Measurements from ENCODE around the gene TDRD9. TPM values are rescaled to one million over a fixed set of nuclear protein-coding genes. Genes with fewer than 3 reads are reported as not detected.

TDRD9 gene
- total RNA-seq, 2 experiments from 2014 or later, result 0.50 to 0.93 TPM

DNA sequence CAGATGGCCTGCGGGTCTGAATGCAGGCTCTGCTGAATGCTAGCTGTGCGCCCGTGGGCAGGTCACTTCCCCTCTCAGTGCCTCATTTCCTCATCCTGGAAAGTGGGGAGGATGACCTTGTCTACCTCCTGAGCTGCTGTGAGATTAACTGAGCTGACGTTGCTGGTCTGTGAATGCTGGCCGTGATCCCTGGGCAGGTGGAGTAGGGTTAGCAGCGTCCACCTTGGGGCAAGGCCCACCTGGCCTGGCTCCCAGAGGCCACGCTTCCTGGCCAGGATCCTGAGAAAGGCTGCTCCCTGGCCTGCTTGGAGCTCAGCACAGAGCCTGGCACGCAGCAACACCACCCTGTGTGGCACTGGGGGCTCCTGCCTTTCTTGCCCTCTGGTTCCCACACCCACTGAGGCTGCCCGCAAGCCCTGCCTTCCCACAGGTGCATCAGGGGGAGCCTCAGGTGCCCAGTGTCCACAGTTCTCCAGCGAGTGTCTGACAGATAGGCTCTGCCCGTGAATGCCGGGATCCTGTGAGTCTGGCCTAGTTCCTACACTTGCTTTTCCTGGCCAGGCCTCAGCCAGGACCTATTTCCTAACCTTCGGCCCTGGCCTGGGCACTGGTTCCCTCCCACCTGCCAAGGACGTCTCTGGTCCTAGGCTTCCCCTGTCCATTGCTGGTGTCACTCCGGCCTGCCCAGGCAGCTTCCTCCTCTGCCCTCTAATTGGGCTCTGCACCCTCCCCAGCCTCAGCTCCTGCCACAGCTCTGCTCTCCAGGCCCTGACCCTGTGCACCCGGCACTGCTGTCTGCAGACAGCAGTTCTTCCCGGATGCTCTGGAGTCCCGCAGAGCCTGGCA, 37.2 kb upstream of the TDRD9 start:
- ChIA-PET CTCF (interaction anchor here (2.3 kb wide), 1 partner anchor 10 kb away, joined by 8 read pairs; no protein-coding TSS in a partner anchor), POLR2A (no interaction called here)

DNA sequence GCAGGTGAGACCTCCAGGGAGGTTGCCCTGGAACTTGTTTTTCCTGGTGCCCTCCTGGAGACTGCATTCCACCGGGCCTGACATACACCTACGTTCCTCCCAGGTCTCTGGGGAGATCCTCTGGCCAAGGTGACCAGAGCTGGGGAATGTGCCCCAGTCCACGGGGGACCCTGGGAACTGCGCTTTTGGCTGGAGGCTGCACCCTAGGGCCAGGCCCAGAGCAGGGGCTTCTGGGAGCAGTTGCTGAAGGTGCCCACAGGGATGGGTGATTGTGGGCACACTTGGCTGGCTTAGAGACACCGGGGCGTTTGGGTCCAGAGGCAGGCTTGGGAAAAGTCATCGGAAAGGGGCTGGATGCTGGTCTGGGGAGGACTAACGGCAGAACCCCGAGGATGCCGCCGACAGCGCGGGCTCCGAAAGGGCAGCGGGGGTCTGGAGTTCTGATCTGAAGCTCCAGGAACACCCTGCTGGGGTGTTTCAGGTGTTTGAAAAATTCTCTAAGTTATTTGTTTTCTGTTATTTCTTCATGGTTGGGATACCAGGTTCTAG, 36.5 kb upstream of the TDRD9 start:
- ChIA-PET CTCF (interaction anchor here (2.3 kb wide), 1 partner anchor 9 kb away, joined by 8 read pairs; no protein-coding TSS in a partner anchor), POLR2A (interaction anchor here (0.7 kb wide), 1 partner anchor 23 kb away, joined by 3 read pairs; no protein-coding TSS in a partner anchor)

DNA sequence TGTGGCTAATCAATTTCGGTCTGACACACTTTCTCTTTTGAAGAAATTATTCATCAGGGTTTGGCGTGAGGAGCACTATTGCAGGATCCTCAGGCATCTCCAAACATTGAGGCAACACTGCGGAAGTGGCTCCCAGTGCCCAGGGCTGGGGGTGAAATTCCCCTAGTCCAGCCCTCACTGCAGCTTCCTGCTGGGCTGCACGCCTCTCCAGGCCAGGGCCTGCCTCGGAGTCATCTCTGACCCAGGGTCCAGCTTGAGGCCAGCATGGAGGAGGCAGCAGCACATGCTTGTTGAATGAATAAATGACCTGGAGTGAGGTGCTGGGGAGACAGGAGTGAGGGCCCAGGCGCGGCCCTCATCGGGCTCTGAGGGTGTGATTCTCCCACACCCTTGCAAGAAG, 36.0 kb upstream of the TDRD9 start:
- POLR2A ChIA-PET, result interaction anchor here (0.7 kb wide), 1 partner anchor 23 kb away, joined by 3 read pairs; no protein-coding TSS in a partner anchor
- CTCF ChIA-PET, result interaction anchor here (1.1 to 2.3 kb wide), 2 partner anchors 9 to 52 kb away, joined by 3 to 8 read pairs; no protein-coding TSS in a partner anchor

DNA sequence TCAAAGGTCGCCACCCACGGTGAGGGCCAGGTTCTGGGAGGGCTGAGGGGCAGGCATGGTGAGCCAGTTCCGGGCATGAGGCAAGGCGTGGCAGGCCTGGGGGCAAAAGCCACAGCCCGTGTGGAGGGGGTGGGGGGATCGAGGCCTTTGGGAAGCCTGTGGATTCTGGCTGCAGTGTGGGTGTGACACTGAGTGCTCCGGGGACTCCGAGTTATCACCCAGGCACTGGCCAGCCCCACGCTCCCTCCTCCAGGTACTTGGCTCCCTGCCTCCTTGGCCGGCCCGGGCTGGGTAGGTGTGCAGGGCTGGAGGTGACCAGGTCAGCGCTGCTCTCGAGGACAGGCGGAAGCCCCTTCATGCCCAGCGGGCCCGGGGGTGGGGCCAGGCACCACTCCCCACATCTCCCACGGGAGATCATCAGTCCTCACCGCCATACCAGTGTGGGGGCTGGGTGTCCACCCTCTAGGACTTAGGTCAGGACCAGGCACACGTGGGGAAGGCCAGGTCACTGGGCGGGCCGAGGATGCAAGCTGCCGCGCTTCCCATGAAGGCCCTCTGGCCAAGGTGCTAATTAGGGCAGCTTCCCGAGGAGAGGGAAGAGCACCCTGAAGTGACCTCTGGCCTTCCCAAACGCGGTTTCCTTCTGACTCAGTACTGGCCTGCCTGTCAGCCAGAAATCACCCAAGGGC, 34.1 kb upstream of the TDRD9 start:
- ChIA-PET CTCF (no interaction called here), POLR2A (no interaction called here)

DNA sequence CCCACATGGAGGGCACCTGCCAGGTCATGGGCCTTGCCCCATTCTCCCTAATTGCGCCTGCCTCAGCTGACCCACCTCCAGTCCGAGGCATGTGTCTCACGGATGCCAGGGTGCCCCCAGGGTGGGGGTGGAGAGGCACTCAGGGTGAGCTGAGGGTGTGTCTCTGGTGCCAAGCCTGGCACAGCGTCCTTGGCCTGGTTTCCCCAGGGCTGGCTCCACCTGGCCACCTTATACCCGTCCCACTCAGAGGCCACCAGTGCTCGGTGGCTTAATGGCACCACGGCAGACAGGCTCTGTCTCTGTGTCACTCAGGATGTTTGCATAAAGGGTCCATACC, 33.6 kb upstream of the TDRD9 start:
- ChIA-PET CTCF (no interaction called here), POLR2A (no interaction called here)

DNA sequence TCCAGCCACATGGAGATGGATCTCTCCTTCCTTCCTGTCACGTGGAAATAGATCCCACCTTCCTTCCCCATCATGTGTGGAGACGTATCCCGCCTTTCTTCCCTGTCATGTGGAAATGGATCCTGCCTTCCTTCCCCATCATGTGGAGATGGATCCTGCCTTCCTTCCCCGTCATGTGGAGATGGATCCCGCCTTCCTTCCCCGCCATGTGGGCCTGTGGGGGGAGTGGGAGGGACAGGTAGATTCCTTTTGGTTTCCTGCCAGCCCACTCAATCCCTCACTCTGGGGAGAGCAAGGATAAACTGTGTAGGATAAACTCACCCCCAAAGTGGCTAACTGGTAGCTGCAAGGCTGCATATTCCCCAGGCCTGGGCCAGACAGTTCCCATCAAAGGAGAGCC, 31.7 kb upstream of the TDRD9 start:
- POLR2A ChIA-PET, result no interaction called here
- CTCF ChIA-PET, result no interaction called here

DNA sequence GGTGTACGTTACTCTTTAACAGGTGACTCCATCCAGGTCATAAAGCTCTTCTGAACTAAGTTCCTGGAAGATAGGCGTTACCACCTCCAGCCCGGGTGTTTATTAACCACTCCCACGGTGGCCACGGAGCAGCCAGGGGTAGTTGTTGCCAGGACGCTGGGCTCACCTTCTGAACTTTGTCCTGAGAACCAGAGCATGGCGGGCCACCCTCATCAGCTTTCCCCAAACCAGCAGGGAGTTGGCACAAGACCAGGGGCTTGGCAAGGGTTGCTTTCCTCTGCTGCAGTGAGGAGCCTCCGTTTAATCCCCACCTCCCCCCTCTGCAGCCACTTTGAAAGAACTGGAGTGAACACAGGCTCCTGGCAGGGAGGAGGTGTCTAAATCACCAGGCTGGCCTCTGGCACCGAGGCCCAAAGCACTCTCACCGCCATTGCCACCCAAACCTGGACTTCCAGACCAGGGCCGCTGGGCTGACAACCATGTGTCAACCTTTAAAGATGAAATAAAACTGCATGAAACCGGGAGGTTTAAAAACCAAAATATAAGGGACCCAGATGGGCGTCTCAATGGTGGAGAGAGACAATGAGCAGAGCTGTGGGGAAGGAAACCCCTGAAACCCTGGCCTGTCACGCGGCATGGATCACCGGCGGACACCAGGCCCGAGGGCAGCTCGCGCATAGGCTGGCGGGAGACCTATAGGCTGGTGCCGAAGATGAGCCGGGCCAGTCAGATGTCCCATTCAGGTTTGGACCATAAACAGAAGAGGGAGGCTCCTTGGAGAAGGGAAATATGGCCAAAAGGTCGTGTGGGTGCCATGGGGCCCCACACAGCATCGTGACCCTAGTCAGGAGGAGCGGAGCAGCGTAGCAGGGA, 30.9 kb upstream of the TDRD9 start:
- ChIA-PET CTCF (interaction anchor here (0.6 kb wide), 1 partner anchor 18 kb away, joined by 4 read pairs; no protein-coding TSS in a partner anchor), POLR2A (no interaction called here)

DNA sequence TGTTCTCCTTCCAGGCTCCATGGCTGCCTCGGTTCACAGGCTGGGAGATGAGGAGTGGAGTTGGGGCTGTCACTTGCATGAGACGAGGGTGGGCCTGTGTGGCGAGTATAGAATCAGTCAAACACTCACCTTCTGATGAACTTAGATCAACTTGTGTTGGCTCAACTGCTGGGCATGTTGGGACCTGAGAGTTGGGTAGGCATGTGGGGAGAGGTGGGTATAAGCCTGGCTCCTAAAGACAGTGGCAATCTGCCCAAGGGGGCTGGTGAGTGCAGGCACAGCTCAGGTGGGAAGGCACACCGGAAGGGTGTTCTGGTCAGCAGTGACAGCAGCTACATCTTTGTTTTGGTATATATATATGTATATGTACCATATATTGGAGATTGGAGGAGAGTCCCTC, 30.1 kb upstream of the TDRD9 start:
- POLR2A ChIA-PET, result no interaction called here
- CTCF ChIA-PET, result no interaction called here

DNA sequence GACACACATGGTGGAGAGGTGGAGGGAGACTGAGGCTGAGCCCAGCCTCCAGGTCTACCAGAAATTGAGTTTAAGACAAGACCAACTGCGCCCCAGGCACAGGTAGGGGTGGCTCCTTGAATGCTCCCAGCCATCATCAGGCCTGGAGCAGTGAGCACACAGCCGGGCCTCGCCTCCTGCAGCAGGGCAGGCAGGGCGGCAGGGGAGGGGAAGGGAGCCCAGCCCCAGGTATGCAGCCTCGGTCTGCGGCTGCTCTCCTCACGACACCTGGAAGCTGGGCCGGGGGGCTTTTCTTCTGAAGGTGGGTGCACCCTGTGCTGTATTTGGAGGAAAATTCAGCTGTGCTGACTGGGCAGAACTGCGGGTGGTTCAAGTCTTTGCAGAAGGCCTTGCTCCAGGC, 29.5 kb upstream of the TDRD9 start:
- POLR2A ChIA-PET, result no interaction called here
- CTCF ChIA-PET, result no interaction called here

DNA sequence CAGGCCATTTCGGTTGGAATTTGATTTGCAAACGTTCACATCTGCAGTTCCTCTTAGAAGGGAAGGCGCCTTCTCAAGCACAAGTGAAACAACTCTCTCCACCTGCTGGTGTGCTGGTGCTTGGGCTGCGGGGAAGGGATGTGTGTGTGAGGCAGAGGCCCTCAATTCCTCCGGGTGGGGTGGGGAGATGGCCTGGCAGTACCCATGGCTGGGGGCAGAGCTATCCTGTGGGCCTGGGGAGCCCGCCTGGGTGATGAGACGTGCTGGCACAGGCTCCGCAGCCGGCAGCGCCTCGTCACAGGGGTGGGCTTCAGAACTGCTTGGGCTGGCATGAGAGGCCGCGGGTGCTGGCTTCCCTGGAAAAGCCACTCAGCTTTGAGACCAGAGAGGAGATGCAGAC, 28.9 kb upstream of the TDRD9 start:
- CTCF ChIA-PET, result interaction anchor here (2.6 kb wide), 1 partner anchor 10 kb away, joined by 20 read pairs; no protein-coding TSS in a partner anchor
- POLR2A ChIA-PET, result no interaction called here

DNA sequence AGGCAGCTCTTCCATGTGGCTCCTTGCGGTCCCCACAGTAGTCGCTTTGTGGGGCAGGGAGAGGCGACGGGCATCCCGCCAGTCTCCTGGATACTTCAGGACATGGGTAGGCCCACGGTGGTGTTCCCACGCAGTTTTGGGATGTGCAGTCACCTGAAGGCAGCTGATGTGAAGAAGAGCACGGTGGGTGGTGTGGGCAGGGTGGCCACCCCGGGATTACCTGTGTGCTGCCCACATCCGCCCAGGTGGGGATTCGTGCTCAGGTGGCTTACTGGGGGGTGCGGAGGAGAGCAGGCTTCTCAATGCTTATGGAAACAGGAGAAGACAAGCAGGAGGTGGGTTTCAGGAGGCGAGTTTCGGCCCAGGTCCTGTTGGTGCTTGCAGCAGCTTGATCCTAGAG, 28.4 kb upstream of the TDRD9 start:
- ChIA-PET POLR2A (no interaction called here), CTCF (interaction anchor here (0.5 to 2.6 kb wide), 4 partner anchors 10 to 129 kb away, joined by 3 to 20 read pairs (median 8); no protein-coding TSS in a partner anchor)

DNA sequence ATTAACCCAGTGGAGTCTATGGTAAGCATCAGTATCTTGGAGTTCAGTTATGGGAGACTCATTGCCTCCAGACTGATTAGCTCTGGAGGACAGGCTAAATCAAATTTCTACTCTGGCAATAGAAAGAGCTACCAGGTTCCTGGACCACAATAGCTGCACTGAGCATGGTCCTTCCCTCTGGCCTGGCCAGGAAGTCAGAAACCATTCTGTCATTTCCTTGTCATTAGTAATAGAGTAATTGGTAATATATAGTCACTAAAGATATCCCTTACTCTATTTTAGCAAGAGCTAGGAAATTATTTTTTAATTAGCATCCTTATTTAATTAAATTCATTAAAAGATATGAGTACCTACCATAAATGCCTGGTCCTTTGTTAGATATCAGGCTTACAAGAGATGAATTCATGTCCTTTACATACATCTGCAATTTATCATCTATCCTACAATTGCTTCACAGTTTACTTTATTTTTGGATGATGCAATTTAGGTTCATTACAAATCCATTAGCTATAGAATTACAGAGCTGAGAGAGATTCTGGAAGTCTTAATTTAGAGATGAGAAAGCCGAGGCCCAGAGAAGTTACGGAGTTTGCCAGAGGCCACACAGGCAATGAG, 23.7 kb upstream of the TDRD9 start:
- CTCF ChIA-PET, result interaction anchor here (0.7 kb wide), 1 partner anchor 15 kb away, joined by 4 read pairs; no protein-coding TSS in a partner anchor
- POLR2A ChIA-PET, result no interaction called here

DNA sequence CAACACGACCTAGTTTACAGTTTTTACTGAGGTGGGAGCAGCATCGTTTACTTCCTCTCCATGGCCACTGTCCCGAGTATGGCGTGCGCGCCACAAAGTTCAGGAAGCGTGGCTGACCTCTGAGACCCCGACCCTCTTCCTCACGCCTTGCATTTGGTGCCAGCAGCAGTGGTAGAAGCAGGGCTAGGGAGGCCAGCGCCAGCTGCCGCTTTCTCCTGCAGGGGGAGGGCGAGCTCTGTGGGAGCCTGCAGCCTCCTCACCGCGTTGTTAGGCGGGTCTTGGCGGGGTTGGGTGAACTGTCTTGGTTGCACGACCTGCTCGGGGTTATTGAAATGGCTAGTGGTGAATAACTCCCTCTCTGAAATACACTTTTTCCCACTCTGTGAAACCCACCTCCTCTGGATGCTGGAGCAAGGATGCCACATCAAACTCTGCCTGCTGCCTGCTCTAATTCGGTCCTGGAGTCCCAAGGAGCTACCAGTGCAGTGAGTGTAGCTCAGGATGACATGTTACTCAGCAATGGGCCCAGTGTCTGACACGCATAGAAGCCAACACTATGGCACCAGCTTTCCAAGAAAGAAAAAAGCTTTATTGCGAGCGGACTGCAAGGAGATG, 22.3 kb upstream of the TDRD9 start:
- POLR2A ChIA-PET, result no interaction called here

DNA sequence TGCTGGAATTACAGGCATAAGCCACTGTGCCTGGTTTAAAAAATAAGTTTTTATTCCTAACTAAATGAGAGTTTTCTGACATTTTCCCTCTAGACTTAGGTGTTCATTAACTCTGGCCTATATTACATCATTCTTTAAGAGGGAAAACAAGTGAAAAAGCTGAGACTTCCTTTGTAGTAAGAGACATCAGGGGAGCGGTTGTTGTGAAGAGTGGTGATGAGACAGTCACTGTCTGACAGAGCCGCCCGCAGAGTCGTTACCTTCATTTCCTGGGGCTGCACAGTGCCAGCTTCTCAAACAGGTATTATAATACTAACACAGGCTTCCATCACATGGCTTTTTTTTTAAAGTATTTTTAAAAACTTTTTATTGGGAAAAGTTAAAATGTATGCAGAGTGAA, 19.7 kb upstream of the TDRD9 start:
- ChIA-PET CTCF (interaction anchor here (2.8 kb wide), 1 partner anchor 8 kb away, joined by 20 read pairs; no protein-coding TSS in a partner anchor), POLR2A (no interaction called here)

More for the DNA sequence above, 22.3 kb upstream of the TDRD9 start:
- CTCF ChIA-PET, result interaction anchor here (0.9 kb wide), 1 partner anchor 15 kb away, joined by 4 read pairs; no protein-coding TSS in a partner anchor

DNA sequence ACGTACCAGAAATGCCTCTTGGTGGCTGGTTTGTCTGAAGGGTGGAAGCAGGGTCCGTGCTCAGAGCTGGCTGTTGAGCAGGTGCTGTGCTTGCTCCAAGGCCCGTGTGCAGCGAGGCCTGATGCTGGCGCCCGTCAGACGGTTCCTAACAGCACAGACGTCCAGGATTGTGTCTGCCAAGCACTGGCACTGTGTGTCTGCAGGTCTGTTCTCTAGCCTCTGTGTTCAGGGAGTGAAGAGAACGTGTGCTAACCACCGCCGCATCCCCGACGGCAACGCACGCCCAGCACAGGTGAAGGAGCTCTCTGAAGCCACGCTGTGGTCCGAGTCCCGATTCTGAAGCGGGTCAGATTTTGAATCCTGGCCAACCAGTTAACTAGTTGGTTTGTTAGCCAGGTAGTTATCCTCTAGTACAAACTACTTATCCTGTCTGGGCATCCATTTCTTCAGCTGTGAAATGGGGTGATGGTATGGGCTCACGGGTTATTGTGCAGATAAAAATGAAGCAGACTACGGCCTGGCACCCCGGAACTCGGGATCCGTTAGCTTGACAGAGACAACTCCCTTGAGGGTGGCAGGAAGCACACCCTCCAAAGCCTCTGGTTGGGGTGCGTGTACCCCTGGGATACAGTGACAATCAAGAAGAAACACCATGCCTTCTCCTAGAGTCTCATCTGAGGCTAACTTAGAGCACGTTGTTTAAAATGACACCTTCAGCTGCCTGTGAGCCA, 18.6 kb upstream of the TDRD9 start:
- ChIA-PET CTCF (interaction anchor here (0.6 to 2.8 kb wide), 10 partner anchors 9 to 168 kb away, joined by 3 to 20 read pairs (median 4); a partner anchor contains a TSS), POLR2A (interaction anchor here (0.6 kb wide), 3 partner anchors 49 to 101 kb away, joined by 3 to 6 read pairs (median 6); no protein-coding TSS in a partner anchor)

DNA sequence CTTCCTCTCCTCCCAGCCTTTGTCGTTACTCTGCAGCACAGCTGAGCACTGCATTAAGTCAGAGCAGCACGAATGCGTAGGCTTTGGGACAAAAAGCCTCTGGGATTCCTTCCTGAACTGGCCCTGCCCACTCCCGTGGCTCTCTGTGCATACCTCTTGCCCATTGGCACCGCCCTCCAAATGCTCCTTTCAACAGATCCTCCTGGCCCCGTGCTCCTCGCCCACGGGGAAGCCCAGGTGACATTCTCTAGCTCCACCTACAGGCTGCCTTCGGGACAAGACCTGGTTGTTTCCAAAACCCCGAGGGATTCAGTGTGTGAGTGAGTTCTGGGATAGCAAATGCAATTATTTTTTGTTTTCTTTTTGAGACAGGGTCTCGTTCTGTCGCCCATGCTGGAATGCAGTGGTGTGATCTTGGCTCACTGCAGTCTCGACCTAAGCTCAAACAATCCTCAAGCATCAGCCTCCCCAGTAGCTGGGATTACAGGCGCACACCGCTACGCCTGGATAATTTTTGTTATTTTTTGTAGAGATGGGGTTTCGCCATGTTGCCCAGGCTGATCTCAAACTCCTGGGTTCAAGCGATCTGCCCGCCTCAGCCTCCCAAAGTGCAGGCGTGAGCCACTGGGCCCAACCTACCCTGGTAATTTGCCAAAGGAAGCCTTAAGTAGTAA, 17.9 kb upstream of the TDRD9 start:
- ChIA-PET CTCF (interaction anchor here (0.6 to 2.8 kb wide), 11 partner anchors 7 to 167 kb away, joined by 3 to 20 read pairs (median 4); a partner anchor contains a TSS), POLR2A (interaction anchor here (0.6 kb wide), 2 partner anchors 100 to 102 kb away, joined by 3 to 6 read pairs; no protein-coding TSS in a partner anchor)

DNA sequence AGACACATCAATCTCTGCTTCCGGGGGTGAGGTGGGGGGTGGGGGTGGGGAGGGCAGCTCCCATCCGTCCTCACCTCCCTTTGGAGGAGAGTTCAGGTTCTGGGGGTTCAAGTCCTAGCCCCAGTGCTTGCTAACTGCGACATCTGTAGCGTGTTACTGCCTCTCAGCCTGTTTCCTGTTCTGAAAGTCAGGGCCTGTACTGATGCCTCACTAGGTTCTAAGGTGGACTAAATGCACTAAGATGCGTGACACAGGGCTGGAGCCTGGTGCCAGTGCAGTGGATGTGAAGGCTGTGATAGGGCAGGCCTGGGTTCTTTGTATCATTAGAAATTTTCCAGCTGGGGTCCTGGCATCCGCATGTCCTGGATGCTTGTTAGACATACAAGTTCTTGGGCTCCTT, 17.3 kb upstream of the TDRD9 start:
- ChIA-PET CTCF (interaction anchor here (0.6 to 2.8 kb wide), 6 partner anchors 8 to 102 kb away, joined by 4 to 20 read pairs (median 6); a partner anchor contains a TSS), POLR2A (interaction anchor here (1.0 kb wide), 1 partner anchor 13 kb away, joined by 5 read pairs; no protein-coding TSS in a partner anchor)
